Activated naive CD4-positive, alpha-beta T cell treated with anti-CD3 and anti-CD28 coated beads for 36 hours (primary cell): ENCODE results near the gene IDI2. TPM values are rescaled to one million over a fixed set of nuclear protein-coding genes. Genes with fewer than 3 reads are reported as not detected.
"Not testable (repeated sequence)": the region's sequence is repeated elsewhere in the genome, so short reads cannot be mapped to it uniquely, and the experiment has no call there.

Experiments
- CTCF ChIA-PET: fragments of 350-600 bp; sonication (Branson Sonifier 250); formaldehyde crosslinking; loops from one replicate; lab custom pipeline; 2021; ENCODE audit warnings: antibody characterized with exemption; lab: Charles Lee
- DNase-seq: peaks from one replicate; pipeline ENCODE4 v3.0.0-alpha.2; 2020
- H3K27ac Mint-ChIP-seq: one replicate; pipeline ENCODE4 v1.8.0; 2021; ENCODE audit warnings: mild to moderate bottlenecking, mixed read lengths
- H3K27me3 Mint-ChIP-seq: one replicate; pipeline ENCODE4 v1.8.0; 2021; ENCODE audit warnings: low read depth, mixed read lengths
- H3K36me3 Mint-ChIP-seq: one replicate; pipeline ENCODE4 v1.8.0; 2021; ENCODE audit warnings: low read depth, mixed read lengths
- H3K4me1 Mint-ChIP-seq: one replicate; pipeline ENCODE4 v1.8.0; 2021; ENCODE audit warnings: low read depth, mixed read lengths
- H3K4me3 Mint-ChIP-seq: one replicate; pipeline ENCODE4 v1.8.0; 2021; ENCODE audit warnings: mild to moderate bottlenecking, moderate library complexity, mixed read lengths
- H3K9me3 Mint-ChIP-seq: one replicate; pipeline ENCODE4 v1.8.0; 2021; ENCODE audit warnings: mixed read lengths
- intact Hi-C: fragments of 100-400 bp; cut with micrococcal nuclease; formaldehyde crosslinking; loops from one replicate; pipeline ENCODE4 v1.15.1; 2023
- total RNA-seq, 2 experiments: library from RNA; stranded (reverse); gene quantifications; one replicate each; pipeline ENCODE4 v1.2.3, GENCODE V29; 2021

The IDI2 gene
- total RNA-seq, 2 experiments from 2014 or later, result not detected

- no peaks in the 10 kb centered on the region for H3K9me3 Mint-ChIP-seq
- no peaks in the 10 kb centered on the region for H3K27me3 Mint-ChIP-seq
- H3K4me3 Mint-ChIP-seq, result peak overlapping the region; percentile 70
- peaks cover 41% of the 10 kb centered on the region for H3K4me1 Mint-ChIP-seq
- CTCF ChIA-PET, result no interaction called here
- intact Hi-C loops, result no loop called here
- H3K27ac Mint-ChIP-seq, result peak overlapping the region; percentile 87
- DNase-seq, result no peak
- H3K36me3 Mint-ChIP-seq, result peaks cover 50% of the 10 kb centered on the region
These were observed 18.5 kb upstream of the IDI2 start for GRCh38 chr10:1044146-1044545.

GRCh38 chr10:1043532-1043995, 17.9 kb upstream of the IDI2 start:
- CTCF ChIA-PET, result interaction anchor here (0.5 kb wide), 1 partner anchor 233 kb away, joined by 6 read pairs; no protein-coding TSS in a partner anchor
- Mint-ChIP-seq H3K4me3 (peak overlapping the region; percentile 70), H3K27ac (peak overlapping the region; percentile 87), H3K4me1 (peaks cover 41% of the 10 kb centered on the region), H3K36me3 (peaks cover 48% of the 10 kb centered on the region), H3K27me3 (no peaks in the 10 kb centered on the region), H3K9me3 (no peaks in the 10 kb centered on the region)
- DNase-seq, result peak; percentile 37
- intact Hi-C loops, result no loop called here

- peaks cover 44% of the 10 kb centered on the region for H3K36me3 Mint-ChIP-seq
- intact Hi-C loops, result no loop called here
- no peaks in the 10 kb centered on the region for H3K27me3 Mint-ChIP-seq
- H3K4me3 Mint-ChIP-seq, result no peak overlapping the region
- no peak overlapping the region for H3K27ac Mint-ChIP-seq
- no peaks in the 10 kb centered on the region for H3K9me3 Mint-ChIP-seq
- CTCF ChIA-PET, result interaction anchor here (0.7 kb wide), 1 partner anchor 466 kb away, joined by 3 read pairs; no protein-coding TSS in a partner anchor
- DNase-seq, result no peak
- H3K4me1 Mint-ChIP-seq, result peaks cover 41% of the 10 kb centered on the region
These were observed 15.9 kb upstream of the IDI2 start for GRCh38 chr10:1041514-1041913.

- CTCF ChIA-PET, result no interaction called here
- Mint-ChIP-seq H3K36me3 (peaks cover 35% of the 10 kb centered on the region), H3K27ac (no peak overlapping the region), H3K4me3 (no peak overlapping the region), H3K9me3 (no peaks in the 10 kb centered on the region), H3K4me1 (peaks cover 37% of the 10 kb centered on the region), H3K27me3 (no peaks in the 10 kb centered on the region)
- no peak for DNase-seq
- intact Hi-C loops, result no loop called here
These were observed 14.5 kb upstream of the IDI2 start for GRCh38 chr10:1040133-1040532.

GRCh38 chr10:1038769-1039168, 13.1 kb upstream of the IDI2 start:
- DNase-seq, H3K4me3 Mint-ChIP-seq, CTCF ChIA-PET, H3K27me3 Mint-ChIP-seq, H3K9me3 Mint-ChIP-seq, intact Hi-C loops, H3K27ac Mint-ChIP-seq: not testable (repeated sequence)
- Mint-ChIP-seq H3K4me1 (peaks cover 24% of the 10 kb centered on the region), H3K36me3 (peaks cover 25% of the 10 kb centered on the region)

GRCh38 chr10:1037098-1037497, 11.4 kb upstream of the IDI2 start:
- H3K27ac Mint-ChIP-seq, result peak overlapping the region; percentile 34
- CTCF ChIA-PET, result interaction anchor here (1.0 kb wide), 1 partner anchor 35 kb away, joined by 3 read pairs; no protein-coding TSS in a partner anchor
- peaks cover 17% of the 10 kb centered on the region for H3K36me3 Mint-ChIP-seq
- H3K27me3 Mint-ChIP-seq, result no peaks in the 10 kb centered on the region
- H3K4me1 Mint-ChIP-seq, result peaks cover 15% of the 10 kb centered on the region
- DNase-seq, result no peak
- H3K9me3 Mint-ChIP-seq, result no peaks in the 10 kb centered on the region
- H3K4me3 Mint-ChIP-seq, result no peak overlapping the region
- intact Hi-C loops, result no loop called here

GRCh38 chr10:1036341-1036791, 10.7 kb upstream of the IDI2 start:
- CTCF ChIA-PET, result interaction anchor here (1.0 kb wide), 1 partner anchor 34 kb away, joined by 3 read pairs; no protein-coding TSS in a partner anchor
- peak overlapping the region; percentile 61 for H3K27ac Mint-ChIP-seq
- H3K4me1 Mint-ChIP-seq, result peaks cover 15% of the 10 kb centered on the region
- peak; percentile 61 for DNase-seq
- H3K4me3 Mint-ChIP-seq, result no peak overlapping the region
- no peaks in the 10 kb centered on the region for H3K9me3 Mint-ChIP-seq
- intact Hi-C loops, result no loop called here
- H3K27me3 Mint-ChIP-seq, result no peaks in the 10 kb centered on the region
- H3K36me3 Mint-ChIP-seq, result peaks cover 16% of the 10 kb centered on the region

- H3K27me3 Mint-ChIP-seq, result no peaks in the 10 kb centered on the region
- intact Hi-C loops, result no loop called here
- peaks cover 15% of the 10 kb centered on the region for H3K4me1 Mint-ChIP-seq
- no peak for DNase-seq
- CTCF ChIA-PET, result no interaction called here
- H3K9me3 Mint-ChIP-seq, result no peaks in the 10 kb centered on the region
- no peak overlapping the region for H3K4me3 Mint-ChIP-seq
- H3K36me3 Mint-ChIP-seq, result peaks cover 9% of the 10 kb centered on the region
- H3K27ac Mint-ChIP-seq, result no peak overlapping the region
These were observed 9.5 kb upstream of the IDI2 start for GRCh38 chr10:1035201-1035600.

- no peak overlapping the region for H3K4me3 Mint-ChIP-seq
- intact Hi-C loops, result no loop called here
- no peaks in the 10 kb centered on the region for H3K9me3 Mint-ChIP-seq
- no peak for DNase-seq
- CTCF ChIA-PET, result no interaction called here
- no peak overlapping the region for H3K27ac Mint-ChIP-seq
- peaks cover 7% of the 10 kb centered on the region for H3K36me3 Mint-ChIP-seq
- peaks cover 13% of the 10 kb centered on the region for H3K4me1 Mint-ChIP-seq
- no peaks in the 10 kb centered on the region for H3K27me3 Mint-ChIP-seq
These were observed 9.1 kb upstream of the IDI2 start for GRCh38 chr10:1034758-1035157.

GRCh38 chr10:1033601-1034000, 7.9 kb upstream of the IDI2 start:
- Mint-ChIP-seq H3K4me3 (no peak overlapping the region), H3K4me1 (peaks cover 13% of the 10 kb centered on the region), H3K9me3 (no peaks in the 10 kb centered on the region), H3K27ac (no peak overlapping the region), H3K36me3 (peaks cover 7% of the 10 kb centered on the region), H3K27me3 (no peaks in the 10 kb centered on the region)
- no peak for DNase-seq
- intact Hi-C loops, result no loop called here
- CTCF ChIA-PET, result no interaction called here

GRCh38 chr10:1029838-1030237, 4.2 kb upstream of the IDI2 start:
- Mint-ChIP-seq H3K4me3 (no peak overlapping the region), H3K9me3 (no peaks in the 10 kb centered on the region), H3K36me3 (peaks cover 8% of the 10 kb centered on the region), H3K4me1 (no peaks in the 10 kb centered on the region), H3K27ac (no peak overlapping the region), H3K27me3 (no peaks in the 10 kb centered on the region)
- CTCF ChIA-PET, result no interaction called here
- DNase-seq, result no peak
- intact Hi-C loops, result no loop called here

- peaks cover 18% of the 10 kb centered on the region for H3K36me3 Mint-ChIP-seq
- H3K9me3 Mint-ChIP-seq, result no peaks in the 10 kb centered on the region
- DNase-seq, result no peak
- no peak overlapping the region for H3K27ac Mint-ChIP-seq
- CTCF ChIA-PET, result no interaction called here
- H3K4me1 Mint-ChIP-seq, result no peaks in the 10 kb centered on the region
- H3K4me3 Mint-ChIP-seq, result no peak overlapping the region
- no peaks in the 10 kb centered on the region for H3K27me3 Mint-ChIP-seq
- intact Hi-C loops, result no loop called here
These were observed 919 bp upstream of the IDI2 start for GRCh38 chr10:1026578-1026977.

GRCh38 chr10:1024103-1024502, 1.6 kb downstream of the IDI2 start:
- Mint-ChIP-seq H3K4me1 (no peaks in the 10 kb centered on the region), H3K36me3 (peaks cover 37% of the 10 kb centered on the region), H3K27me3 (no peaks in the 10 kb centered on the region), H3K9me3 (no peaks in the 10 kb centered on the region), H3K4me3 (no peak overlapping the region), H3K27ac (no peak overlapping the region)
- CTCF ChIA-PET, result no interaction called here
- DNase-seq, result no peak
- intact Hi-C loops, result no loop called here
